ENCODE measurements around the gene RXFP1.

GRCh38 chr4:158644760-158645159, 123.1 kb downstream of the RXFP1 start:
- TF ChIP-seq ZNF565 (CRISPR knock-in tag; conservative IDR thresholded peaks at IDR 0.05; ENCODE audit: low read depth) = no peak
- TF ChIP-seq CREB5 (CRISPR knock-in tag; IDR thresholded peaks at IDR 0.05; ENCODE audit: low read depth) = no peak
- no peak for TF ChIP-seq ZFP3 (CRISPR knock-in tag; IDR thresholded peaks at IDR 0.05)

Measured in SK-N-SH treated with all-trans-retinoic acid at 6 μM for 48 hours (cell line).